ENCODE measurements around the gene CSPG4. TPM values are rescaled to one million over a fixed set of nuclear protein-coding genes. Genes with fewer than 3 reads are reported as not detected.

Gene CSPG4
- total and polyA plus RNA-seq, 2 of the 4 experiments (the other 2 are of a cell fraction) = 12.4 to 28.4 TPM

DNA sequence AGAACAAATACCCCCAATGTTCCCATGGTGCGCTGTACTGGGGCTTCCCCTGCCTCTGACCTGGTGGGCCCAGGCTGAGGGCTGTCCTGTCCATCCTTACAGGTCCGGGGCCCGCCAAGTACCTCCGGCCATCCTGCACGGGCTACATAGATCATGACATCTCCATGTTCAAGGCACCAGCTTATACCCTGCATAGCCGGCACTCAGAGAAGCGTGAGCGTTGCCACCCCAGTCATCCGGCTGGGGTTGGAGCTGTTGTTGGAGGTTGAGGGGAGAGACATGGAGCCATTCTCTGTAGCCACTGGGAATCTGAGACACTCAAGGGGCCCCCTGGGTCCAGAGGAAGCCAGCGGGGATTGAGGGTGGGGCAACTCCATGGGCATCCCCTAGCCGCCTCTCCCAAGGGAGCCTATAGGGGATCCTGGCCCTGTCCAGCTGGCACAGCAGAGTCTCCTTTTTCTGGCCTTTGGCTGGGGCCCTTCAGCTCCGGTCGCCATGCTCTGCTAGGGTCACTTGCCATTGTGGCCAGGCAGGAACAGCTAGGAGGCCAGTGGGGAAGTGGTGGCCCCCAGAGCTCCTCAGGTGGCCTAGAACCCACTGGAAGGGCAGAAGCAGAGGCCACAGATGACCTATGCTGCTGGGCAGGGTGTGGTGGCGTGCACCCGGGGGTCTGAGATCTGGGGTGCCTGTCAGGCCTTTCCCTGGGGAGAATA is 12.5 kb upstream of the CSPG4 start:
- Histone ChIP-seq H2BK15ac (ENCODE audit: low read depth, low read length) (no peak overlapping the region), H3K18ac (ENCODE audit: low read depth, low read length) (no peak overlapping the region), H3K14ac (replicated peaks; ENCODE audit: low read depth, low read length) (no peak overlapping the region), H3K56ac (ENCODE audit: extremely low read depth, insufficient read depth, low read length) (no peak overlapping the region), H3K9me3 (ENCODE audit: control insufficient read depth, insufficient read depth, low read length) (no peaks in the 10 kb centered on the region), H3K23ac (ENCODE audit: low read depth, low read length) (no peak overlapping the region), H3K79me1 (ENCODE audit: low read depth in 1 of 2, low read length in 2 of 2) (no peaks in the 10 kb centered on the region; a peak in 1 of 4 replicates), H4K8ac (ENCODE audit: low read depth in 2 of 2, low read length in 2 of 2) (no peak overlapping the region), H4K91ac (ENCODE audit: insufficient read depth, low read depth, low read length) (no peak overlapping the region), H3K4me1 (ENCODE audit: control insufficient read depth, insufficient read depth, low read length) (peaks cover 10% of the 10 kb centered on the region), H2BK20ac (ENCODE audit: low read depth, low read length) (no peak overlapping the region), H3K9ac (ENCODE audit: low read depth, low read length) (no peak overlapping the region), H2AK9ac (replicated peaks; ENCODE audit: low read depth, low read length, poor library complexity) (no peak overlapping the region), H2BK120ac (ENCODE audit: low read depth, low read length) (no peak overlapping the region), H3K4ac (ENCODE audit: low read depth, low read length) (no peak overlapping the region), H3K4me3 (ENCODE audit: insufficient read depth, low read depth, low read length) (no peak overlapping the region), H4K20me1 (ENCODE audit: insufficient read depth, low read length) (no peaks in the 10 kb centered on the region), H3K27me3 (ENCODE audit: control insufficient read depth, insufficient read depth, low read length) (no peaks in the 10 kb centered on the region), H3K36me3 (ENCODE audit: control insufficient read depth, insufficient read depth, low read length) (no peaks in the 10 kb centered on the region), H2BK5ac (ENCODE audit: low read depth, low read length, poor library complexity, severe bottlenecking) (no peak overlapping the region), H3K4me2 (ENCODE audit: low read depth, low read length) (no peak overlapping the region), H3K9me1 (ENCODE audit: insufficient read depth, low read length) (peaks cover 2% of the 10 kb centered on the region; the same call in 1 of the 2 replicates), H4K5ac (ENCODE audit: low read depth, low read length) (no peak overlapping the region), H2AK5ac (ENCODE audit: low read depth, low read length) (peak overlapping the region; percentile 44; the same call in 1 of the 2 replicates), H3K27ac (ENCODE audit: insufficient read depth, low read length) (no peak overlapping the region), H2AFZ (replicated peaks; ENCODE audit: low read length, poor library complexity) (no peak overlapping the region)
- dilution Hi-C loops (cut with HindIII; ENCODE audit: low sequenced_read_pairs, unreplicated experiment) (no loop called here), intact Hi-C loops (cut with micrococcal nuclease) (no loop called here), in situ Hi-C loops (cut with MboI; ENCODE audit: low sequenced_read_pairs) (loop anchor here (10.0 kb wide), 1 partner anchor 60 kb away; no protein-coding TSS in a partner anchor)
- ATAC-seq (ENCODE audit: low read depth) (no peak), DNase-seq (no peak)
- WGBS, 2 experiments (ENCODE audit: extremely low coverage in 2 of 2, insufficient read length in 1 of 2) = 80% methylated on average over 1 of the region's 15 CpGs; no CpG with 5 or more reads in 1 of the 2 experiments
- TF ChIP-seq RAD21 (IDR thresholded peaks at IDR 0.05; ENCODE audit: low read length) = no peak
- TF ChIP-seq FOS (IDR thresholded peaks at IDR 0.05; ENCODE audit: low read depth, low read length) = no peak
- no peak for TF ChIP-seq MXI1 (IDR thresholded peaks at IDR 0.05; ENCODE audit: borderline replicate concordance, low read depth, low read length)
- TF ChIP-seq POLR2A (IDR thresholded peaks at IDR 0.05; ENCODE audit: low read depth, low read length) = no peak
- no peak for TF ChIP-seq SMC3 (IDR thresholded peaks at IDR 0.05; ENCODE audit: low read depth, low read length)
- no peak for TF ChIP-seq MAFK (IDR thresholded peaks at IDR 0.05; ENCODE audit: low read depth, low read length)
- TF ChIP-seq, protein P1, sequence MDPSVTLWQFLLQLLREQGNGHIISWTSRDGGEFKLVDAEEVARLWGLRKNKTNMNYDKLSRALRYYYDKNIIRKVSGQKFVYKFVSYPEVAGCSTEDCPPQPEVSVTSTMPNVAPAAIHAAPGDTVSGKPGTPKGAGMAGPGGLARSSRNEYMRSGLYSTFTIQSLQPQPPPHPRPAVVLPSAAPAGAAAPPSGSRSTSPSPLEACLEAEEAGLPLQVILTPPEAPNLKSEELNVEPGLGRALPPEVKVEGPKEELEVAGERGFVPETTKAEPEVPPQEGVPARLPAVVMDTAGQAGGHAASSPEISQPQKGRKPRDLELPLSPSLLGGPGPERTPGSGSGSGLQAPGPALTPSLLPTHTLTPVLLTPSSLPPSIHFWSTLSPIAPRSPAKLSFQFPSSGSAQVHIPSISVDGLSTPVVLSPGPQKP (IDR thresholded peaks at IDR 0.05; ENCODE audit: borderline replicate concordance, low read depth, low read length) = no peak
- TF ChIP-seq, protein P2, sequence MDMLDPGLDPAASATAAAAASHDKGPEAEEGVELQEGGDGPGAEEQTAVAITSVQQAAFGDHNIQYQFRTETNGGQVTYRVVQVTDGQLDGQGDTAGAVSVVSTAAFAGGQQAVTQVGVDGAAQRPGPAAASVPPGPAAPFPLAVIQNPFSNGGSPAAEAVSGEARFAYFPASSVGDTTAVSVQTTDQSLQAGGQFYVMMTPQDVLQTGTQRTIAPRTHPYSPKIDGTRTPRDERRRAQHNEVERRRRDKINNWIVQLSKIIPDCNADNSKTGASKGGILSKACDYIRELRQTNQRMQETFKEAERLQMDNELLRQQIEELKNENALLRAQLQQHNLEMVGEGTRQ (IDR thresholded peaks at IDR 0.05; ENCODE audit: low read depth, low read length) = no peak
- TF ChIP-seq, protein P3, sequence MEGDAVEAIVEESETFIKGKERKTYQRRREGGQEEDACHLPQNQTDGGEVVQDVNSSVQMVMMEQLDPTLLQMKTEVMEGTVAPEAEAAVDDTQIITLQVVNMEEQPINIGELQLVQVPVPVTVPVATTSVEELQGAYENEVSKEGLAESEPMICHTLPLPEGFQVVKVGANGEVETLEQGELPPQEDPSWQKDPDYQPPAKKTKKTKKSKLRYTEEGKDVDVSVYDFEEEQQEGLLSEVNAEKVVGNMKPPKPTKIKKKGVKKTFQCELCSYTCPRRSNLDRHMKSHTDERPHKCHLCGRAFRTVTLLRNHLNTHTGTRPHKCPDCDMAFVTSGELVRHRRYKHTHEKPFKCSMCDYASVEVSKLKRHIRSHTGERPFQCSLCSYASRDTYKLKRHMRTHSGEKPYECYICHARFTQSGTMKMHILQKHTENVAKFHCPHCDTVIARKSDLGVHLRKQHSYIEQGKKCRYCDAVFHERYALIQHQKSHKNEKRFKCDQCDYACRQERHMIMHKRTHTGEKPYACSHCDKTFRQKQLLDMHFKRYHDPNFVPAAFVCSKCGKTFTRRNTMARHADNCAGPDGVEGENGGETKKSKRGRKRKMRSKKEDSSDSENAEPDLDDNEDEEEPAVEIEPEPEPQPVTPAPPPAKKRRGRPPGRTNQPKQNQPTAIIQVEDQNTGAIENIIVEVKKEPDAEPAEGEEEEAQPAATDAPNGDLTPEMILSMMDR (conservative IDR thresholded peaks at IDR 0.05; ENCODE audit: low read depth, low read length) = no peak
- no peak for TF ChIP-seq RCOR1 (IDR thresholded peaks at IDR 0.05; ENCODE audit: insufficient replicate concordance, low read length)
- TF ChIP-seq NFE2L2 (IDR thresholded peaks at IDR 0.05; ENCODE audit: low read depth, low read length) = no peak
- TF ChIP-seq CEBPB (IDR thresholded peaks at IDR 0.05; ENCODE audit: low read depth, low read length) = no peak
- BruUV-seq (replicated peaks) = no TSS peak
- POLR2A ChIA-PET (ENCODE audit: unreplicated experiment) = no interaction called here
- CTCF ChIA-PET = no interaction called here

Measured in IMR-90 (cell line).